ENCODE data around the gene CTCFL. TPM values are rescaled to one million over a fixed set of nuclear protein-coding genes. Genes with fewer than 3 reads are reported as not detected.
A peak's percentile ranks its signal among the peaks of the same experiment; 100 is the strongest.

CTCFL gene
- total RNA-seq, 4 donors from 2014 or later = 0.14 TPM; not detected in 3

DNA sequence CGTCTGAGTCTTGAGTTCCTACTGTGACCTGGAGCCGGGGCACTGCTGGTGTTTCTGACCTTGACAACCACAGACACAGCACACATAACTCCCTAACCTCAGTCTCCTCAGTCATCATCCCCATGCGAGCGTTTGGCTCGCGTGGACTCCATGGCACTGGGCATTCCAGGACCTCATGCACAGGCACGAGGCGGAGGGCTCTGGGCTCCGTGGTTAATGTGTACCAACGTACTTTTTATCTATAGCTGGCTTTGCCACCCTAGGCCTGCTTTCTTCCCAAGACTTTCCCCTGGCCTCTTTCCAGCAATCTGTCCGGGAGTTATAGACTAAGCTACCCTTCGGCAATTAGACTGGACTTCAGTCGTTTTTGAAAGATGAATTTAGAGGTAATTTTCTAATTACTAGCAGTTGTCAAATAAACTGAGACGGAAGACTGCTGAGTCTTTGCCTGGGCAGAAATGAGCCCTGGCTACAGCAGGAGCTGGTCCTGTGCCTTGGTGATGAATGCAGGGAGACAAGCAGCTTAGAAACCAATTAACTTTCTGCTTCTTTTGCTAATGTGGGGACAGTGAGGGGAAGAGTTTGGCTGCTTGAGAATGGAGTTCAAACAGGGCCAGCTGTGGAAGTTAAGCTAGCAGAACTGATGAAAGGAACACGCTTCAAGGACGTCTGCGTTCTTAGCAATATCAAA lies 16.1 kb upstream of the CTCFL start:
- intact Hi-C loops (cut with DNase I; ENCODE audit: low total_unique reads) = no loop called here
- no peaks in the 10 kb centered on the region for H3K9me3 ChIP-seq
- 56 to 57% methylated on average over 5 to 17 of the region's 17 CpGs for WGBS, 2 donors (ENCODE audit: low coverage in 1 of 2)
- H3K4me3 ChIP-seq = no peak overlapping the region
- peak; percentile 59 for DNase-seq
- no peak for TF ChIP-seq POLR2A (IDR thresholded peaks at IDR 0.05)
- no peak for TF ChIP-seq EP300 (IDR thresholded peaks at IDR 0.05; ENCODE audit: low read depth)
- TF ChIP-seq, protein P1, sequence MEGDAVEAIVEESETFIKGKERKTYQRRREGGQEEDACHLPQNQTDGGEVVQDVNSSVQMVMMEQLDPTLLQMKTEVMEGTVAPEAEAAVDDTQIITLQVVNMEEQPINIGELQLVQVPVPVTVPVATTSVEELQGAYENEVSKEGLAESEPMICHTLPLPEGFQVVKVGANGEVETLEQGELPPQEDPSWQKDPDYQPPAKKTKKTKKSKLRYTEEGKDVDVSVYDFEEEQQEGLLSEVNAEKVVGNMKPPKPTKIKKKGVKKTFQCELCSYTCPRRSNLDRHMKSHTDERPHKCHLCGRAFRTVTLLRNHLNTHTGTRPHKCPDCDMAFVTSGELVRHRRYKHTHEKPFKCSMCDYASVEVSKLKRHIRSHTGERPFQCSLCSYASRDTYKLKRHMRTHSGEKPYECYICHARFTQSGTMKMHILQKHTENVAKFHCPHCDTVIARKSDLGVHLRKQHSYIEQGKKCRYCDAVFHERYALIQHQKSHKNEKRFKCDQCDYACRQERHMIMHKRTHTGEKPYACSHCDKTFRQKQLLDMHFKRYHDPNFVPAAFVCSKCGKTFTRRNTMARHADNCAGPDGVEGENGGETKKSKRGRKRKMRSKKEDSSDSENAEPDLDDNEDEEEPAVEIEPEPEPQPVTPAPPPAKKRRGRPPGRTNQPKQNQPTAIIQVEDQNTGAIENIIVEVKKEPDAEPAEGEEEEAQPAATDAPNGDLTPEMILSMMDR (IDR thresholded peaks at IDR 0.05) = no peak
- no peak for TF ChIP-seq POLR2AphosphoS5 (IDR thresholded peaks at IDR 0.05)
- peak overlapping the region; percentile 66 to 74 (median 69) for H3K27ac ChIP-seq
- H3K27me3 ChIP-seq = no peaks in the 10 kb centered on the region
- in situ Hi-C loops (cut with MboI; ENCODE audit: low pct_ligation_motif_present in 1 of 4, low pct_unique_long_range_greater_than_20kb in 1 of 4, low sequenced_read_pairs in 3 of 4) = no loop called here
- H3K36me3 ChIP-seq = no peaks in the 10 kb centered on the region
- peaks cover 0 to 66% (median 28%) of the 10 kb centered on the region in 4 donors for H3K4me1 ChIP-seq

DNA sequence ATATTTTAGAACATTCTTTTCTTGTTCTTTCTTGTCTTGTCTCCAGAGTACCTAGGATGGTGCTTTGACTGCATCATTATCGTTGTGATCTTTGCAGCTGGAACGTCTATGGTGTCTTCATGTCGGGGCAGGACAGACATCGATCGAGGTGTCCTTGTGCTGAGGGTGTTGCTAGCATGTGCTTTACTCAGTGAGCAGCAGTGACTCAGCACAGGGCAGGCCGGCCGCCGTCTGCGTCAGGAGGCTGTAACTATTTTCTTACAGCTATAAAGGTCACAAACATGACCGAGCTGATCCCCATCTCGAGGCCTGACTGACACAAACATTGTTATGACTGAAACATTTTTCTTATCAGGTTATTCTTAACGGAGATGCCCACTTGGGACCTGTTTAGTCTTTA lies 14.9 kb upstream of the CTCFL start:
- TF ChIP-seq POLR2A (IDR thresholded peaks at IDR 0.05) = no peak
- no peak for TF ChIP-seq POLR2AphosphoS5 (IDR thresholded peaks at IDR 0.05)
- TF ChIP-seq EP300 (IDR thresholded peaks at IDR 0.05; ENCODE audit: low read depth) = no peak
- TF ChIP-seq, protein P1 (IDR thresholded peaks at IDR 0.05) = no peak
- no peaks in the 10 kb centered on the region for H3K9me3 ChIP-seq
- H3K4me1 ChIP-seq = peaks cover 0 to 66% (median 25%) of the 10 kb centered on the region in 4 donors
- no peaks in the 10 kb centered on the region for H3K36me3 ChIP-seq
- H3K4me3 ChIP-seq = no peak overlapping the region
- DNase-seq = peak; percentile 52
- peak overlapping the region in 2 of 4 donors; percentile 66 to 69 for H3K27ac ChIP-seq
- WGBS, 2 donors (ENCODE audit: low coverage in 1 of 2) = 81 to 88% methylated on average over 5 to 12 of the region's 12 CpGs
- no peaks in the 10 kb centered on the region for H3K27me3 ChIP-seq
- intact Hi-C loops (cut with DNase I; ENCODE audit: low total_unique reads) = no loop called here
- in situ Hi-C loops (cut with MboI; ENCODE audit: low pct_ligation_motif_present in 1 of 4, low pct_unique_long_range_greater_than_20kb in 1 of 4, low sequenced_read_pairs in 3 of 4) = no loop called here

DNA sequence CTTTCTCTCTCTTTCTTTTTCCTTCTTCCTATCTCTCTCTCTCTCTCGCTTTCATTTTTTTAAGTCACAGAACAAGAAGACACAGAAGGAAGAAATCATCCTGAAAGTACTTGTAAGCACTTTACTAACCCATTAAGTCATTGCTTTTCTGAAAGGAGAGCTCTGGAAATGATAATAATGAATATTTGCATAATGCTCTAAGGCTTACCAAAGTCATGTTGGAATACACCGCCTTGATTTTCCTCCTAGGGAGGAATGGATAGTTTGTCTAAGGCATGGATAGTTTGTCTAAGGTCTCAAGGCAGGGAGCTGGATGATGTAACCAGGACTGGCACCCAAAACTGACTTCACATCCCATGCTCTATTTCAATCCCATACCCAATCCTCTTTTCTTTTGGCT lies 12.9 kb upstream of the CTCFL start:
- Histone ChIP-seq H3K9me3 (no peaks in the 10 kb centered on the region), H3K4me3 (no peak overlapping the region), H3K4me1 (peaks cover 11 to 75% (median 31%) of the 10 kb centered on the region in 4 donors), H3K36me3 (no peaks in the 10 kb centered on the region), H3K27ac (peak overlapping the region in 3 of 4 donors; percentile 69 to 81 (median 73)), H3K27me3 (no peaks in the 10 kb centered on the region)
- intact Hi-C loops (cut with DNase I; ENCODE audit: low total_unique reads) = no loop called here
- in situ Hi-C loops (cut with MboI; ENCODE audit: low pct_ligation_motif_present in 1 of 4, low pct_unique_long_range_greater_than_20kb in 1 of 4, low sequenced_read_pairs in 3 of 4) = no loop called here
- 50 to 73% methylated on average over 2 of the region's 2 CpGs for WGBS, 2 donors (ENCODE audit: low coverage in 1 of 2)
- no peak for DNase-seq
- no peak for TF ChIP-seq POLR2A (IDR thresholded peaks at IDR 0.05)
- no peak for TF ChIP-seq EP300 (IDR thresholded peaks at IDR 0.05; ENCODE audit: low read depth)
- TF ChIP-seq, protein P1 (IDR thresholded peaks at IDR 0.05) = no peak
- no peak for TF ChIP-seq POLR2AphosphoS5 (IDR thresholded peaks at IDR 0.05)

DNA sequence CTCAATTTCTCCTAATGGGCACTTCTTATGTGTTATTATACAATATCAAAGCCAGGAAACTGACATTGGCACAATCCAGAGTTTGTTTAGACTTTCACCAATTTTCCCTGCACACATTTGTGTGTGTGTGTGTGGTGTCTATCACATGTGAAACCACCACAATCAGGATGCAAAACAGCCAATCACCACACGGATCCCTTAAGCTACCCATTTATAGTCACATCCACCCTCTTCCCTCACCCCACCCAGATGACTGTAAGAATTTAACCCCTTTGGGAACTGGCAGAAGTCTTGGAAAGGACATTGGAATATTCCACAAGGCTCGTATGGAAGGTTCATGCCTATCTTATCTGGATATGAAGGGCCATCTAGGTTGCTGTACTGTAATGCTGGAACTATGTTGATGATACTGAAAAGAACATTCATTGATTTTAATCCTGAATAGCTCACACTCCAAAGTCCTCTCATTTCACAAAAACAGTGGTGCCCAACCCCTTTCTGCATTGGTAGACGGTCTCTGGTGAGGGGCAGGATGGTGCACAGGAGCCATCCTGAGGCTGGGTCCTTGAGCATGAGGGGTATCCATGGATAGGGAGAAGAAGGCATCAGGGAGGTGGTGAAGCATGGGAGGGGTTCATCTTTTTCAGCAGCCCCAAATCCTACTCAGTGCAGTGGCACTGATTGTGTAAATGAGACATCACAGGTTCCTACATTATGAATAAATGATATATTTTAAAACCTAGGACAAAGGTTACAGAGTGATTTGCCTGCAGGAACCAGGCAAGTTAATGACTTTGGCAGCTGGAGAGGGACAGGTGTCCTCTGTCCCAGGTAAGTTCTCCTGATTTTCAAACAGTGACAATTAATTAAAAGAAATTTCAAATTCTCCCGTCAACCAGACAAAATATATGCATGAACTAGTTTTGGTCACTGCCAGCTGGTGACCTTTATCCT lies 12.1 kb upstream of the CTCFL start:
- Histone ChIP-seq H3K4me1 (peaks cover 11 to 78% (median 35%) of the 10 kb centered on the region in 4 donors), H3K27ac (peak overlapping the region; percentile 51 to 81 (median 71)), H3K27me3 (no peaks in the 10 kb centered on the region), H3K36me3 (no peaks in the 10 kb centered on the region), H3K9me3 (no peaks in the 10 kb centered on the region), H3K4me3 (no peak overlapping the region)
- WGBS, 2 donors (ENCODE audit: low coverage in 1 of 2) = 50 to 86% methylated on average over 1 to 4 of the region's 4 CpGs
- DNase-seq = no peak
- TF ChIP-seq, protein P1 (IDR thresholded peaks at IDR 0.05) = no peak
- peak in 1 of 3 donors; percentile 26 for TF ChIP-seq POLR2AphosphoS5 (IDR thresholded peaks at IDR 0.05)
- in situ Hi-C loops (cut with MboI; ENCODE audit: low pct_ligation_motif_present in 1 of 4, low pct_unique_long_range_greater_than_20kb in 1 of 4, low sequenced_read_pairs in 3 of 4) = no loop called here
- intact Hi-C loops (cut with DNase I; ENCODE audit: low total_unique reads) = no loop called here
